SK-N-SH (cell line): ENCODE data around the gene COL8A2. TPM values are rescaled to one million over a fixed set of nuclear protein-coding genes. Genes with fewer than 3 reads are reported as not detected.

Source experiments
- CTCF ChIA-PET: fragments of 300-600, 350-600 bp; formaldehyde crosslinking; extraction: SDS; loops from one replicate; lab custom pipeline; 2021; lab: Yijun Ruan, JAX
- POLR2A ChIA-PET: fragments of 350-600 bp; sonication (Branson Sonifier 250); formaldehyde crosslinking; extraction: SDS; loops from one replicate; lab custom pipeline; 2020; ENCODE audit warnings: antibody characterized with exemption, inconsistent platforms; lab: Yijun Ruan, JAX
- DNase-seq: peaks from one replicate; pipeline ENCODE4 v3.0.0; 2012
- H2AFZ ChIP-seq: fragments of 200-600 bp; sonication (generic); 2 replicates; pipeline ENCODE4 v1.8.1; 2016; ENCODE audit warnings: antibody characterized with exemption, mild to moderate bottlenecking, low read depth
- H3F3A ChIP-seq: fragments of 200-600 bp; sonication (generic); replicated peaks from 2 replicates; pipeline ENCODE3; 2016; ENCODE audit warnings: antibody characterized with exemption, mild to moderate bottlenecking; ENCODE audit not compliant: insufficient read depth
- H3K27ac ChIP-seq, 2 experiments: fragments of 200-500 bp in 1 of 2; fragments of 200-600 bp in 1 of 2; sonication (Bioruptor generic) in 1 of 2; sonication (generic), shearing (Covaris generic) in 1 of 2; 2 replicates each; pipeline versions ENCODE4 v1.5.1 to v1.6.1; 2014 to 2016; ENCODE audit warnings: low read depth in 2 of 2, inconsistent platforms in 1 of 2, low read length in 1 of 2, mild to moderate bottlenecking in 1 of 2, mixed read lengths in 1 of 2
- H3K27me3 ChIP-seq: fragments of 200-600 bp; sonication (generic), shearing (Covaris generic); 2 replicates; pipeline ENCODE4 v1.6.1; 2016; ENCODE audit warnings: mixed run types; ENCODE audit not compliant: insufficient read depth
- H3K36me3 ChIP-seq, 2 experiments: fragments of 200-500 bp in 1 of 2; fragments of 200-600 bp in 1 of 2; sonication (Bioruptor generic) in 1 of 2; sonication (generic) in 1 of 2; replicated peaks in 1 of 2; 2 replicates each; pipeline versions ENCODE3 to v1.5.1; 2014 to 2016; ENCODE audit warnings: low read length in 1 of 2, mild to moderate bottlenecking in 1 of 2; ENCODE audit not compliant: insufficient read depth in 2 of 2, control insufficient read depth in 1 of 2
- H3K4me1 ChIP-seq, 2 experiments: fragments of 200-500 bp in 1 of 2; fragments of 200-600 bp in 1 of 2; sonication (Bioruptor generic) in 1 of 2; sonication (generic), shearing (Covaris generic) in 1 of 2; 2 replicates each; pipeline versions ENCODE4 v1.5.1 to v1.6.1; 2014 to 2016; ENCODE audit warnings: low read depth in 1 of 2, low read length in 1 of 2, mixed run types in 1 of 2; ENCODE audit not compliant: insufficient read depth in 2 of 2, control insufficient read depth in 1 of 2
- H3K4me2 ChIP-seq: fragments of 200-600 bp; sonication (generic), shearing (Covaris generic); 2 replicates; pipeline ENCODE4 v1.6.1; 2017; ENCODE audit warnings: mixed run types
- H3K4me3 ChIP-seq, 2 experiments: fragments of 200-500 bp in 1 of 2; fragments of 200-600 bp in 1 of 2; sonication (Bioruptor generic) in 1 of 2; sonication (generic), shearing (Covaris generic) in 1 of 2; 2 replicates each; pipeline versions ENCODE4 v1.5.1 to v1.8.1; 2014 to 2016; ENCODE audit warnings: low read depth in 2 of 2, inconsistent platforms in 1 of 2, low read length in 1 of 2, mild to moderate bottlenecking in 1 of 2, mixed read lengths in 1 of 2, moderate library complexity in 1 of 2
- H3K79me2 ChIP-seq: fragments of 200-600 bp; sonication (generic); 2 replicates; pipeline ENCODE4 v1.8.1; 2017; ENCODE audit warnings: mild to moderate bottlenecking; ENCODE audit not compliant: insufficient read depth
- H3K9ac ChIP-seq: fragments of 200-600 bp; sonication (generic); 2 replicates; pipeline ENCODE4 v1.6.1; 2017; ENCODE audit warnings: mixed run types
- H3K9me2 ChIP-seq: fragments of 200-600 bp; sonication (generic); 2 replicates; pipeline ENCODE4 v1.6.1; 2017; ENCODE audit warnings: mixed run types
- H3K9me3 ChIP-seq: fragments of 200-600 bp; sonication (generic); 2 replicates; pipeline ENCODE4 v1.6.1; 2017; ENCODE audit warnings: mixed run types, mild to moderate bottlenecking, moderate library complexity
- H4K20me1 ChIP-seq: fragments of 200-600 bp; sonication (generic); 2 replicates; pipeline ENCODE4 v1.6.1; 2017; ENCODE audit warnings: mild to moderate bottlenecking, mixed run types; ENCODE audit not compliant: insufficient read depth
- ELF1 ChIP-seq: IDR thresholded peaks from 2 replicates; pipeline ENCODE4 v1.4.0; 2012
- FOSL2 ChIP-seq: IDR thresholded peaks from 2 replicates; pipeline ENCODE4 v1.4.0; 2012; ENCODE audit warnings: low read depth, mild to moderate bottlenecking, moderate library complexity, borderline replicate concordance
- GABPA ChIP-seq: IDR thresholded peaks from 2 replicates; pipeline ENCODE4 v1.4.0; 2012; ENCODE audit warnings: low read depth, mild to moderate bottlenecking
- IRF3 ChIP-seq: fragments of 150-350 bp; IDR thresholded peaks from 2 replicates; pipeline ENCODE4 v1.6.1; 2016; ENCODE audit warnings: mild to moderate bottlenecking, low read depth, low read length
- JUND ChIP-seq: IDR thresholded peaks from 2 replicates; pipeline ENCODE4 v1.4.0; 2012
- MAX ChIP-seq: IDR thresholded peaks from 2 replicates; pipeline ENCODE4 v1.4.0; 2012; ENCODE audit warnings: low read depth
- MEF2A ChIP-seq: IDR thresholded peaks from 2 replicates; pipeline ENCODE4 v1.4.0; 2012; ENCODE audit warnings: low read depth, borderline replicate concordance
- YY1 ChIP-seq: IDR thresholded peaks from 2 replicates; pipeline ENCODE4 v1.4.0; 2012; ENCODE audit warnings: low read depth, mild to moderate bottlenecking
- WGBS: methylation state at CpG from one replicate; pipeline ENCODE4 v1.1.6; 2017; ENCODE audit warnings: low lambda C conversion rate; 5-methylcytosine and 5-hydroxymethylcytosine counted together
- polyA plus RNA-seq, 3 experiments: library from polyadenylated mRNA; depleted of rRNA; stranded (reverse); fragments of >200 nt; gene quantifications; 2 replicates each; pipeline ENCODE4 v1.2.3, GENCODE V29; 2012
- TF ChIP-seq, protein P1 (sequence below): IDR thresholded peaks from 2 replicates; pipeline ENCODE4; 2012

Gene COL8A2
- polyA plus RNA-seq, 1 of the 3 experiments (the other 2 are of a cell fraction), result 3.1 TPM

DNA sequence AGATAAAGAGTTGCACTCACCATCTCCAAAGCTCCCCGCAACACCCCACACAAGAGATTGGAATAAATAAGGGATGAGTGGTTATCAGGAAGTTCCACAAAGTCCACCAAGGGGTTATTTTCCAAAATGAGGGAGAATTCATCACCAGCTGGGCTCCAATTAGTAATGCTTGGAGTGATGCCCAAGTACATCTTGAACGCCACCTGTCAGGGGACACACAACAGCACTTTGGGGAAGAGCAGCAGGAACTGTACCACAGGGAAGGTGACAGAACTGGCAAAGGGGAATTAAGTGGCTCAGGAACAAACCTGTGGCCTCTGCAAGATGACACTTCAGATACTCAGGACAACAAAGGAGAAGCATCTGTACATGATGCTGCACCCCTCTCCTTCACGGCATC, 12.8 kb upstream of the COL8A2 start:
- no peak for DNase-seq
- H3K9me2 ChIP-seq, result no peaks in the 10 kb centered on the region
- peaks cover 47% of the 10 kb centered on the region for H3F3A ChIP-seq
- 93% methylated on average over 2 of the region's 3 CpGs for WGBS
- ChIA-PET POLR2A (no interaction called here), CTCF (interaction anchor here (1.7 to 17.9 kb wide), 2 partner anchors 12 to 33 kb away, joined by 8 to 700 read pairs; partner anchors contain the start of genes ADPRS and TRAPPC3)
- H4K20me1 ChIP-seq, result no peaks in the 10 kb centered on the region
- H3K27me3 ChIP-seq, result no peaks in the 10 kb centered on the region
- no peak overlapping the region for H2AFZ ChIP-seq
- H3K9me3 ChIP-seq, result no peaks in the 10 kb centered on the region
- peaks cover 14 to 51% of the 10 kb centered on the region in 2 experiments; a peak in 3 of 4 replicates for H3K4me1 ChIP-seq
- H3K9ac ChIP-seq, result no peak overlapping the region
- H3K27ac ChIP-seq, result peak overlapping the region in 1 of 2 experiments; percentile 89; a peak in 2 of 4 replicates
- no peak overlapping the region for H3K4me3 ChIP-seq
- peak overlapping the region; percentile 31; the same call in 1 of the 2 replicates for H3K4me2 ChIP-seq
- peaks cover 55% of the 10 kb centered on the region for H3K79me2 ChIP-seq
- H3K36me3 ChIP-seq, result peaks cover 23 to 29% of the 10 kb centered on the region in 2 experiments
- TF ChIP-seq ELF1 (no peak), IRF3 (no peak), MEF2A (no peak), GABPA (no peak), YY1 (no peak), JUND (no peak)
- TF ChIP-seq, all 33 proteins: peak for 0

GRCh38 chr1:36137226-36137625, 12.2 kb upstream of the COL8A2 start:
- H3K4me3 ChIP-seq, result no peak overlapping the region
- H2AFZ ChIP-seq, result no peak overlapping the region
- H3K4me2 ChIP-seq, result peak overlapping the region; percentile 31; the same call in 1 of the 2 replicates
- TF ChIP-seq YY1 (no peak), FOSL2 (0 out of 2 replicates have a peak, but pooled peaks have one; percentile 4), MAX (no peak)
- TF ChIP-seq, protein P1, sequence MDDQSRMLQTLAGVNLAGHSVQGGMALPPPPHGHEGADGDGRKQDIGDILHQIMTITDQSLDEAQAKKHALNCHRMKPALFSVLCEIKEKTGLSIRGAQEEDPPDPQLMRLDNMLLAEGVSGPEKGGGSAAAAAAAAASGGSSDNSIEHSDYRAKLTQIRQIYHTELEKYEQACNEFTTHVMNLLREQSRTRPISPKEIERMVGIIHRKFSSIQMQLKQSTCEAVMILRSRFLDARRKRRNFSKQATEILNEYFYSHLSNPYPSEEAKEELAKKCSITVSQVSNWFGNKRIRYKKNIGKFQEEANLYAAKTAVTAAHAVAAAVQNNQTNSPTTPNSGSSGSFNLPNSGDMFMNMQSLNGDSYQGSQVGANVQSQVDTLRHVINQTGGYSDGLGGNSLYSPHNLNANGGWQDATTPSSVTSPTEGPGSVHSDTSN, result peak; percentile 34; the same call in 1 of the 2 replicates
- peaks cover 23 to 29% of the 10 kb centered on the region in 2 experiments for H3K36me3 ChIP-seq
- H3K9me3 ChIP-seq, result no peaks in the 10 kb centered on the region
- peak overlapping the region; percentile 74 to 89 for H3K27ac ChIP-seq
- no peaks in the 10 kb centered on the region for H4K20me1 ChIP-seq
- H3K79me2 ChIP-seq, result peaks cover 49% of the 10 kb centered on the region
- no peak for DNase-seq
- peaks cover 42% of the 10 kb centered on the region for H3F3A ChIP-seq
- 80% methylated on average over 5 of the region's 5 CpGs for WGBS
- no peaks in the 10 kb centered on the region for H3K9me2 ChIP-seq
- POLR2A ChIA-PET, result no interaction called here
- CTCF ChIA-PET, result interaction anchor here (0.8 to 17.9 kb wide), 3 partner anchors 10 to 32 kb away, joined by 3 to 700 read pairs (median 8); partner anchors contain the start of genes ADPRS and TRAPPC3
- H3K9ac ChIP-seq, result peak overlapping the region; percentile 7
- H3K4me1 ChIP-seq, result peaks cover 14 to 47% of the 10 kb centered on the region in 2 experiments; a peak in 3 of 4 replicates
- no peaks in the 10 kb centered on the region for H3K27me3 ChIP-seq
